ENCODE data around the gene UBAP2L.

UBAP2L gene

GRCh38 chr1:154208677-154209388 lies 11.9 kb upstream of the UBAP2L start:
- Histone ChIP-seq H3K27ac (ENCODE audit: poor library complexity, severe bottlenecking) (no peak overlapping the region), H3K9me3 (ENCODE audit: severe bottlenecking) (no peaks in the 10 kb centered on the region), H3K4me3 (ENCODE audit: severe bottlenecking) (no peak overlapping the region), H3K36me3 (ENCODE audit: low read depth) (peaks cover 72% of the 10 kb centered on the region), H3K4me1 (ENCODE audit: insufficient read depth, poor library complexity, severe bottlenecking) (peaks cover 6% of the 10 kb centered on the region), H3K27me3 (ENCODE audit: insufficient read depth, poor library complexity, severe bottlenecking) (no peaks in the 10 kb centered on the region)
- DNase-seq (ENCODE audit: low spot score) = no peak
- ATAC-seq (ENCODE audit: low read depth) = no peak
- TF ChIP-seq, protein P1, sequence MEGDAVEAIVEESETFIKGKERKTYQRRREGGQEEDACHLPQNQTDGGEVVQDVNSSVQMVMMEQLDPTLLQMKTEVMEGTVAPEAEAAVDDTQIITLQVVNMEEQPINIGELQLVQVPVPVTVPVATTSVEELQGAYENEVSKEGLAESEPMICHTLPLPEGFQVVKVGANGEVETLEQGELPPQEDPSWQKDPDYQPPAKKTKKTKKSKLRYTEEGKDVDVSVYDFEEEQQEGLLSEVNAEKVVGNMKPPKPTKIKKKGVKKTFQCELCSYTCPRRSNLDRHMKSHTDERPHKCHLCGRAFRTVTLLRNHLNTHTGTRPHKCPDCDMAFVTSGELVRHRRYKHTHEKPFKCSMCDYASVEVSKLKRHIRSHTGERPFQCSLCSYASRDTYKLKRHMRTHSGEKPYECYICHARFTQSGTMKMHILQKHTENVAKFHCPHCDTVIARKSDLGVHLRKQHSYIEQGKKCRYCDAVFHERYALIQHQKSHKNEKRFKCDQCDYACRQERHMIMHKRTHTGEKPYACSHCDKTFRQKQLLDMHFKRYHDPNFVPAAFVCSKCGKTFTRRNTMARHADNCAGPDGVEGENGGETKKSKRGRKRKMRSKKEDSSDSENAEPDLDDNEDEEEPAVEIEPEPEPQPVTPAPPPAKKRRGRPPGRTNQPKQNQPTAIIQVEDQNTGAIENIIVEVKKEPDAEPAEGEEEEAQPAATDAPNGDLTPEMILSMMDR (IDR thresholded peaks at IDR 0.05; ENCODE audit: poor library complexity, severe bottlenecking) = no peak

DNA sequence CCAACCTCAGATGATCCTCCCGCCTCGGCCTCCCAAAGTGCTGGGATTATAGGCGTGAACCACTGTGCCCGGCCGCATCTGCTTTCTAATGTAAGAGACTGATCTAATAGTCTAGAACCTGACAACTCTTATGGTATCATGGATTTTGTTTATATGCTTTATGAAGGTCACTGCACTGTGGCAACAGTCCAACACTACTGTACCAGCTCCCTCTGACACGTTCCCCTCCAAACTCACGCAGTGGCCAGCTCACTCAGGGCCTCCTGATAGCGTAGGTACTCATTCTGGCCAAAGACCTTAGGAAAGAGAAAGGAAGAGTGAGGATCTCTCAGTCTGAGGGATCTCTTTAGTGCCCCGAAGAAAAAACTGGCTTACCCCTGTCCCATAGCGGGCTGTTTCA lies 8.7 kb upstream of the UBAP2L start:
- peaks cover 12% of the 10 kb centered on the region for H3K4me1 ChIP-seq (ENCODE audit: insufficient read depth, poor library complexity, severe bottlenecking)

GRCh38 chr1:154213274-154213673 lies 7.5 kb upstream of the UBAP2L start:
- H3K9me3 ChIP-seq (ENCODE audit: severe bottlenecking) = no peaks in the 10 kb centered on the region
- TF ChIP-seq, protein P1 (IDR thresholded peaks at IDR 0.05; ENCODE audit: poor library complexity, severe bottlenecking) = no peak

More for the DNA sequence above, 8.7 kb upstream of the UBAP2L start:
- ATAC-seq (ENCODE audit: low read depth) = no peak
- TF ChIP-seq, protein P1 (IDR thresholded peaks at IDR 0.05; ENCODE audit: poor library complexity, severe bottlenecking) = no peak
- H3K9me3 ChIP-seq (ENCODE audit: severe bottlenecking) = no peaks in the 10 kb centered on the region
- H3K4me3 ChIP-seq (ENCODE audit: severe bottlenecking) = no peak overlapping the region
- H3K27ac ChIP-seq (ENCODE audit: poor library complexity, severe bottlenecking) = no peak overlapping the region
- H3K27me3 ChIP-seq (ENCODE audit: insufficient read depth, poor library complexity, severe bottlenecking) = no peaks in the 10 kb centered on the region
- H3K36me3 ChIP-seq (ENCODE audit: low read depth) = peaks cover 86% of the 10 kb centered on the region
- no peak for DNase-seq (ENCODE audit: low spot score)

DNA sequence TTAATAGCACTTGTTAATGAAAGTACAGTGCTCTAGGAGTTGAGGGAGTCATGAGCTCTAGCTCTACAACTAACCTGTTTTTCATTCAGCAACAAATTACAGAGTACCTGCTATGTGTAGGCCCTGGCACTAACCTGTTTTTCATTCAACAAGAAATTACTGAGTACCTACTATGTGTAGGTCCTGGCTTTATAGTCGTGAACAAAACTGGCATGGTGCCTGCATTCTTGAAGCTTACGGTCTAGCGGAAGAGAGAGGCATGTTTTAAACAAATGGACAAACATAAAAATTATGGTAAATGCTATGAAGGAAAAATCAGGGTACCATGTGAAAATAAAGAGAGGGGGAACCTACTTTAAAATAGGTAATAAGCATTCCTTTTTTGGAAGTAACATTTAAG lies 2.2 kb upstream of the UBAP2L start:
- peaks cover 31% of the 10 kb centered on the region for H3K4me1 ChIP-seq (ENCODE audit: insufficient read depth, poor library complexity, severe bottlenecking)
- H3K27ac ChIP-seq (ENCODE audit: poor library complexity, severe bottlenecking) = no peak overlapping the region
- ATAC-seq (ENCODE audit: low read depth) = no peak
- peaks cover 65% of the 10 kb centered on the region for H3K36me3 ChIP-seq (ENCODE audit: low read depth)
- no peaks in the 10 kb centered on the region for H3K9me3 ChIP-seq (ENCODE audit: severe bottlenecking)
- TF ChIP-seq, protein P1 (IDR thresholded peaks at IDR 0.05; ENCODE audit: poor library complexity, severe bottlenecking) = no peak
- no peak for DNase-seq (ENCODE audit: low spot score)
- H3K27me3 ChIP-seq (ENCODE audit: insufficient read depth, poor library complexity, severe bottlenecking) = no peaks in the 10 kb centered on the region
- no peak overlapping the region for H3K4me3 ChIP-seq (ENCODE audit: severe bottlenecking)

More at GRCh38 chr1:154213274-154213673, 7.5 kb upstream of the UBAP2L start:
- Histone ChIP-seq H3K36me3 (ENCODE audit: low read depth) (peaks cover 86% of the 10 kb centered on the region), H3K4me1 (ENCODE audit: insufficient read depth, poor library complexity, severe bottlenecking) (peaks cover 14% of the 10 kb centered on the region), H3K4me3 (ENCODE audit: severe bottlenecking) (no peak overlapping the region), H3K27ac (ENCODE audit: poor library complexity, severe bottlenecking) (no peak overlapping the region), H3K27me3 (ENCODE audit: insufficient read depth, poor library complexity, severe bottlenecking) (no peaks in the 10 kb centered on the region)
- ATAC-seq (ENCODE audit: low read depth) (peak; percentile 91), DNase-seq (ENCODE audit: low spot score) (no peak)

DNA sequence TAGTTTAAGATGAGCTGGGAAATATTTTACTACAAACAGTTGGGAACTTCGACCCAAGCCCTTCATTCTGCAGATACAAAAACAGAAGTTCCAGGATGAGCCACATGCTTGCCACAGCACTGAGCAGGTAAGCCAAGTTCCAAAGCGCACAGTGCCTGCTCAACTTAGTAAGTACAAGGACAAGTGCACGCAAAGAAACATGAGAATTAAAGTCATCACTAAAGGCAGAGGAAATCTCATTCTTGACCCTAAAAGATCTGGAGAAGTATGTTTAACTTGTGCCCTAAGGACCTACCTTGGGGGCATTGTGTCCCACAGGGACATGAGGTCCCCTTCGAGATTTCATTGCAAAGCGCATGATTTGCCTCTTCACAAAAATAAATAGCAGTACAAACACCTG lies 1.2 kb upstream of the UBAP2L start:
- DNase-seq (ENCODE audit: low spot score) = no peak
- H3K27ac ChIP-seq (ENCODE audit: poor library complexity, severe bottlenecking) = peak overlapping the region; percentile 80
- H3K36me3 ChIP-seq (ENCODE audit: low read depth) = peaks cover 64% of the 10 kb centered on the region

More for the DNA sequence above, 1.2 kb upstream of the UBAP2L start:
- peak overlapping the region; percentile 81 for H3K4me3 ChIP-seq (ENCODE audit: severe bottlenecking)
- H3K27me3 ChIP-seq (ENCODE audit: insufficient read depth, poor library complexity, severe bottlenecking) = no peaks in the 10 kb centered on the region
- TF ChIP-seq, protein P1 (IDR thresholded peaks at IDR 0.05; ENCODE audit: poor library complexity, severe bottlenecking) = no peak
- no peaks in the 10 kb centered on the region for H3K9me3 ChIP-seq (ENCODE audit: severe bottlenecking)
- no peak for ATAC-seq (ENCODE audit: low read depth)
- H3K4me1 ChIP-seq (ENCODE audit: insufficient read depth, poor library complexity, severe bottlenecking) = peaks cover 23% of the 10 kb centered on the region
